ENCODE measurements around the gene STK25. TPM values are rescaled to one million over a fixed set of nuclear protein-coding genes. Genes with fewer than 3 reads are reported as not detected.

STK25 gene
- total RNA-seq, 1 donor from 2014 or later, result 218 TPM

DNA sequence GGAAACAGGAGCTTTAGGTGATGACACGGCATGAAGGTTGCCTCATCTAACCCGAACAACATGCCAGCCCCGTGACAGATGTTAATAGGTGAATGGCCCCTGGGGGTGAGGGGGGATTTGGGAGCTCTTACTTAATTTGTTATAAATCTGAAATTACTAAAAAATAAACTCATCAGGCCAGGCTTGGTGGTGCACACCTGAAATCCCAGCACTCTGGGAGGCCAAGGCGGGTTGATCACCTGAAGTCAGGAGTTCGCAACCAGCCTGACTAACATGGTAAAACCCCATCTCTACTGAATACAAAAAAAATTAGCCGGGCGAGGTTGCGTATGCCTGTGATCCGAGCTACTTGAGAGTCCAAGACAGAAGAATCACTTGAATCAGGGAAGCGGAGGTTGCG, 6.1 kb downstream of the STK25 start:
- no peak for DNase-seq (ENCODE audit: low read depth)
- TF ChIP-seq, protein P1, sequence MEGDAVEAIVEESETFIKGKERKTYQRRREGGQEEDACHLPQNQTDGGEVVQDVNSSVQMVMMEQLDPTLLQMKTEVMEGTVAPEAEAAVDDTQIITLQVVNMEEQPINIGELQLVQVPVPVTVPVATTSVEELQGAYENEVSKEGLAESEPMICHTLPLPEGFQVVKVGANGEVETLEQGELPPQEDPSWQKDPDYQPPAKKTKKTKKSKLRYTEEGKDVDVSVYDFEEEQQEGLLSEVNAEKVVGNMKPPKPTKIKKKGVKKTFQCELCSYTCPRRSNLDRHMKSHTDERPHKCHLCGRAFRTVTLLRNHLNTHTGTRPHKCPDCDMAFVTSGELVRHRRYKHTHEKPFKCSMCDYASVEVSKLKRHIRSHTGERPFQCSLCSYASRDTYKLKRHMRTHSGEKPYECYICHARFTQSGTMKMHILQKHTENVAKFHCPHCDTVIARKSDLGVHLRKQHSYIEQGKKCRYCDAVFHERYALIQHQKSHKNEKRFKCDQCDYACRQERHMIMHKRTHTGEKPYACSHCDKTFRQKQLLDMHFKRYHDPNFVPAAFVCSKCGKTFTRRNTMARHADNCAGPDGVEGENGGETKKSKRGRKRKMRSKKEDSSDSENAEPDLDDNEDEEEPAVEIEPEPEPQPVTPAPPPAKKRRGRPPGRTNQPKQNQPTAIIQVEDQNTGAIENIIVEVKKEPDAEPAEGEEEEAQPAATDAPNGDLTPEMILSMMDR (IDR thresholded peaks at IDR 0.05; ENCODE audit: insufficient read depth, low read length, severe bottlenecking), result no peak
- H3K27me3 ChIP-seq (ENCODE audit: control insufficient read depth, insufficient read depth, low read length), result no peaks in the 10 kb centered on the region
- no peak for FAIRE-seq
- H3K4me3 ChIP-seq (ENCODE audit: low read depth, low read length), result no peak overlapping the region
- peaks cover 27% of the 10 kb centered on the region for H3K36me3 ChIP-seq (ENCODE audit: control insufficient read depth, insufficient read depth, low read length)

DNA sequence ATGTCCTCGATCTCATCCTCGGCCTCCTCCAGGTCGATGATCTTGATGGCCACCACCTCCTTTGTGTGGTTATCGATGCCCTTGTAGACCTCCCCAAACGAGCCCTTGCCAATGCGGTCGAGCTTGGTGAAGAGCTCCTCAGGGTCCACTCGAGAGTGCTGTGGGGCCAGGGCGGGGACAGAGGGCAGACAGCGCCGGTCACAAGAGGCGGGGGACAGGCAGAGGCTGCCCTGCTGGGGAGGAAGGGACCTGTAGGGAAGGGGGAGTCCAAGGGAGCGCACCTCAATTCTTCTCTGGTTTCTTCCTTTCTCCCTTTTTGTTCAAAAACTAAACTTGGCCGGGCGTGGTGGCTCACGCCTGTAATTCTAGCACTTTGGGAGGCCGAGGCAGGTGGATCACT, 6.8 kb downstream of the STK25 start:
- TF ChIP-seq, protein P1 (IDR thresholded peaks at IDR 0.05; ENCODE audit: insufficient read depth, low read length, severe bottlenecking), result no peak
- H3K27me3 ChIP-seq (ENCODE audit: control insufficient read depth, insufficient read depth, low read length), result no peaks in the 10 kb centered on the region
- no peak overlapping the region for H3K4me3 ChIP-seq (ENCODE audit: low read depth, low read length)
- FAIRE-seq (no peak), DNase-seq (ENCODE audit: low read depth) (no peak)
- H3K36me3 ChIP-seq (ENCODE audit: control insufficient read depth, insufficient read depth, low read length), result peaks cover 33% of the 10 kb centered on the region

DNA sequence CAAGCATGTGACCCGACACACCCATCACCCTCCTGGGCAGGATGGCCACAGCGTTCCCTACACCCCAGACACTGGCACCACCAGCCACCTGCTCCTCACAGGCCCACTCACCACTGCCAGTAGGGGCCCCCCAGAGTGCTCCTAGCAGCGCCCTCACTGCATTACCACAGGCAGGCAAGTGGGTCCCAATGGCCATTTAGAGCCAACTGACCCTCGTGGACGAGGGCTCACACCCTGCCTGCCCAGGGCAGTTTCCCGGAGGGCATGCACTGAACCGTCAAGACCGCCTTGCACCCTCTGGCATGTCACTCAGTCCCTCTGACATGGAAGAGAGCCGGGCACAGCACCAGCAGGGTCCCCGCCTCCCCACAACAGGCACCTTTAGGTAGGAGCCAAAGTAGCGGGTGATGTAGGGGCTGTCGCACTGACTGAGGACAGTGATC, 7.3 kb downstream of the STK25 start:
- TF ChIP-seq, protein P1 (IDR thresholded peaks at IDR 0.05; ENCODE audit: insufficient read depth, low read length, severe bottlenecking), result no peak
- FAIRE-seq, result no peak
- H3K36me3 ChIP-seq (ENCODE audit: control insufficient read depth, insufficient read depth, low read length), result peaks cover 35% of the 10 kb centered on the region

DNA sequence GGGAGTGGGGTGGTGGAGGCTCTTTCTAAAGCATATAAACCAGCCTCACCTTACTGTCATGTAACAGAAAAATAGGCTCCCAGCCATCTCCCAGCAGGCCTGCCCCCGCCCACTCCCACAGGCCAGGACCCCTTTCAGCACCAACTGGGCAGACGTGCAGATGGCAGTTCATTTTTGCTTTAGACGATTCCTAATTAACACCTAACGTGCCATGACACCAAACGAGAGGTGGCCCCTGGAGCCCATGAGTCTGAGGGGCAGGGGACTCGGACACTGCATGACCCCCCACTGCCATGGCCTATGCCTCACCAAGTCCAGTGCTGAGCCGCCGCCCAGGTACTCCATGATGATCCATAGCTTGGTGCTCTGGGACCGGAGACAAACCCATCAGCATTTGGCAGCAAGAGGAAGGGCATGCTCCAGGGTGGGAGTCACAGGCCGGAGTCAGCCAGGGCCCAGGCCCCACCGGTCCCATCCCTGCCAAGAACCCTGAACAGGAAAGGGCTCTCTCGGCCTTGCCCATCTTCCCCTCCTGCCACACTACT, 7.9 kb downstream of the STK25 start:
- peaks cover 38% of the 10 kb centered on the region for H3K36me3 ChIP-seq (ENCODE audit: control insufficient read depth, insufficient read depth, low read length)
- FAIRE-seq (no peak), DNase-seq (ENCODE audit: low read depth) (no peak)
- TF ChIP-seq, protein P1 (IDR thresholded peaks at IDR 0.05; ENCODE audit: insufficient read depth, low read length, severe bottlenecking), result no peak
- no peak overlapping the region for H3K4me3 ChIP-seq (ENCODE audit: low read depth, low read length)
- H3K27me3 ChIP-seq (ENCODE audit: control insufficient read depth, insufficient read depth, low read length), result no peaks in the 10 kb centered on the region

More for the DNA sequence above, 7.3 kb downstream of the STK25 start:
- H3K27me3 ChIP-seq (ENCODE audit: control insufficient read depth, insufficient read depth, low read length), result no peaks in the 10 kb centered on the region
- no peak overlapping the region for H3K4me3 ChIP-seq (ENCODE audit: low read depth, low read length)
- DNase-seq (ENCODE audit: low read depth), result no peak

DNA sequence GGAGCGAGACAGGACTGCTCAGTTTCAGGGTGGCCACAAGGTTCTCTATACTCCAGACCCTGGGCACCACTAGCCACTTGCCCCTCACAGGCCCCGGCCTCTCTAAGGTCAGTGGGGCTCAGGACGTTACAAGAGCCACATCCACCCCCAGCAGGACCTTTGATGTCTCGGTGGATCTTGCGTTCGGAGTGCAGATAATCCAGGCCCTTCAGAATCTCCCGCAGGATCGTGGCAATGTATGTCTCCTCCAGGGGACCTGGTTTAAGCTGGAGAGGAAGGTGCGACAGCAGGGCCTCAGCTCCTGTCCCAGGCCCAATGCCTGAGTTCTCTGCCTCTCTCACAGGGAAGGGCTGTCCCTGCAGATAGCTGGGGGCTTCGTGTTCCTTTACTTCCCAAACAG, 8.4 kb downstream of the STK25 start:
- Histone ChIP-seq H3K27me3 (ENCODE audit: control insufficient read depth, insufficient read depth, low read length) (no peaks in the 10 kb centered on the region), H3K4me3 (ENCODE audit: low read depth, low read length) (no peak overlapping the region), H3K36me3 (ENCODE audit: control insufficient read depth, insufficient read depth, low read length) (peaks cover 40% of the 10 kb centered on the region)
- DNase-seq (ENCODE audit: low read depth) (no peak), FAIRE-seq (no peak)
- TF ChIP-seq, protein P1 (IDR thresholded peaks at IDR 0.05; ENCODE audit: insufficient read depth, low read length, severe bottlenecking), result no peak
